Hematopoietic multipotent progenitor cell (in vitro differentiated cells): ENCODE data around the gene MIOX. TPM values are rescaled to one million over a fixed set of nuclear protein-coding genes. Genes with fewer than 3 reads are reported as not detected.
"Not testable (repeated sequence)": the region's sequence is repeated elsewhere in the genome, so short reads cannot be mapped to it uniquely, and the experiment has no call there.

Experiments
- DNase-seq, 3 donors: peaks; one replicate each; pipeline ENCODE4 v3.0.0-alpha.2; 2011 to 2015; ENCODE audit warnings: low read depth in 2 of 3, low spot score in 2 of 3
- total RNA-seq: library from RNA; depleted of rRNA; stranded (reverse); fragments of >200 nt; gene quantifications from one replicate; pipeline ENCODE4 v1.2.3, GENCODE V29; 2012

MIOX gene
- total RNA-seq, 1 donor = not detected

GRCh38 chr22:50526108-50526833 is 39.6 kb downstream of the MIOX start:
- peak; percentile 76 to 89 (median 88) for DNase-seq

GRCh38 chr22:50526834-50527801 is 40.5 kb downstream of the MIOX start:
- peak in 1 of 3 donors; percentile 26 for DNase-seq

GRCh38 chr22:50527921-50528681 is 41.4 kb downstream of the MIOX start:
- no peak for DNase-seq

- no peak for DNase-seq
Observed at GRCh38 chr22:50528682-50529415, 42.2 kb downstream of the MIOX start.

GRCh38 chr22:50529416-50529896 is 42.8 kb downstream of the MIOX start:
- DNase-seq = no peak

- peak in 2 of 3 donors; percentile 42 to 48 for DNase-seq
Observed at GRCh38 chr22:50529897-50530579, 43.4 kb downstream of the MIOX start, which contains the start of gene TYMP. TSS of gene TYMP (minus strand) at chr22:50530012. CDS start at chr22:50529709, 303 bp downstream.

- DNase-seq = no peak
Observed at GRCh38 chr22:50530580-50530876, 43.9 kb downstream of the MIOX start.

- peak in 2 of 3 donors; percentile 79 to 87 for DNase-seq
Observed at GRCh38 chr22:50530877-50531545, 44.4 kb downstream of the MIOX start.

- peak in 2 of 3 donors; percentile 52 to 57 for DNase-seq
Observed at GRCh38 chr22:50531546-50531961, 44.9 kb downstream of the MIOX start.

GRCh38 chr22:50531962-50532674 is 45.5 kb downstream of the MIOX start:
- no peak for DNase-seq

GRCh38 chr22:50532824-50533796 is 46.5 kb downstream of the MIOX start:
- no peak for DNase-seq

- not testable (repeated sequence) for DNase-seq
Observed at GRCh38 chr22:50533856-50534711, 47.4 kb downstream of the MIOX start.

GRCh38 chr22:50535113-50535512 is 48.5 kb downstream of the MIOX start:
- DNase-seq = no peak

GRCh38 chr22:50536226-50536625 is 49.6 kb downstream of the MIOX start:
- no peak for DNase-seq

GRCh38 chr22:50537765-50538164 is 51.1 kb downstream of the MIOX start:
- DNase-seq = no peak
